HG03460 (cell line): ENCODE data around the gene BBS12.
"Not testable (repeated sequence)": the region's sequence is repeated elsewhere in the genome, so short reads cannot be mapped to it uniquely, and the experiment has no call there.

Experiments
- ATAC-seq: cut with Tn5 transposase; IDR thresholded peaks from one replicate; pipeline ENCODE4 v1.9.1; 2021; ENCODE audit not compliant: unreplicated experiment

Gene BBS12

GRCh38 chr4:122764071-122764820 is 31.7 kb downstream of the BBS12 start:
- no peak for ATAC-seq

- peak; percentile 73 for ATAC-seq
These were observed 32.3 kb downstream of the BBS12 start for GRCh38 chr4:122764821-122765215.

- ATAC-seq: no peak
These were observed 33.3 kb downstream of the BBS12 start for GRCh38 chr4:122765692-122766352.

- ATAC-seq: no peak
These were observed 33.8 kb downstream of the BBS12 start for GRCh38 chr4:122766353-122766705.

GRCh38 chr4:122766950-122767349 is 34.4 kb downstream of the BBS12 start:
- no peak for ATAC-seq

GRCh38 chr4:122771724-122772123 is 39.2 kb downstream of the BBS12 start:
- no peak for ATAC-seq

- ATAC-seq: no peak
These were observed 39.8 kb downstream of the BBS12 start for GRCh38 chr4:122772311-122772710.

GRCh38 chr4:122772986-122773385 is 40.5 kb downstream of the BBS12 start:
- no peak for ATAC-seq

GRCh38 chr4:122775039-122775438 is 42.5 kb downstream of the BBS12 start:
- no peak for ATAC-seq

GRCh38 chr4:122775987-122776836 is 43.7 kb downstream of the BBS12 start:
- no peak for ATAC-seq

GRCh38 chr4:122776916-122777315 is 44.4 kb downstream of the BBS12 start:
- ATAC-seq: no peak

- no peak for ATAC-seq
These were observed 45.6 kb downstream of the BBS12 start for GRCh38 chr4:122777846-122778673.

GRCh38 chr4:122781486-122781885 is 49.0 kb downstream of the BBS12 start:
- ATAC-seq: no peak

GRCh38 chr4:122783301-122784215 is 51.1 kb downstream of the BBS12 start:
- ATAC-seq: no peak

- ATAC-seq: no peak
These were observed 51.8 kb downstream of the BBS12 start for GRCh38 chr4:122784261-122784660.

GRCh38 chr4:122785099-122785498 is 52.6 kb downstream of the BBS12 start:
- no peak for ATAC-seq

- not testable (repeated sequence) for ATAC-seq
These were observed 53.8 kb downstream of the BBS12 start for GRCh38 chr4:122786296-122786695.

GRCh38 chr4:122786920-122787319 is 54.4 kb downstream of the BBS12 start:
- ATAC-seq: not testable (repeated sequence)

GRCh38 chr4:122787940-122788339 is 55.4 kb downstream of the BBS12 start:
- ATAC-seq: no peak

GRCh38 chr4:122788935-122789334 is 56.4 kb downstream of the BBS12 start:
- ATAC-seq: no peak
